Mucosa of descending colon (tissue), 3 donors: Measurements from ENCODE around the gene KCND2. TPM values are rescaled to one million over a fixed set of nuclear protein-coding genes. Genes with fewer than 3 reads are reported as not detected.
"Not testable (repeated sequence)": the region's sequence is repeated elsewhere in the genome, so short reads cannot be mapped to it uniquely, and the experiment has no call there.

Experiments used
- ATAC-seq: fragments of 200-7000 bp; cut with Tn5 transposase; one replicate; pipeline ENCODE4 v1.9.1; 2020; ENCODE audit warnings: mild to moderate bottlenecking, moderate library complexity
- DNase-seq, 3 donors: peaks; one replicate each; pipeline ENCODE4 v3.0.0-alpha.2; 2020
- H3K36me3 ChIP-seq: fragments of 200-600 bp; one replicate; pipeline ENCODE4 v1.8.0; 2021; ENCODE audit warnings: low read depth, mild to moderate bottlenecking
- H3K4me1 ChIP-seq: fragments of 200-600 bp; one replicate; pipeline ENCODE4 v1.8.0; 2021; ENCODE audit warnings: low read depth, mild to moderate bottlenecking
- H3K4me3 ChIP-seq: fragments of 200-600 bp; one replicate; pipeline ENCODE4 v1.8.0; 2021; ENCODE audit warnings: mild to moderate bottlenecking
- H3K9me3 ChIP-seq: fragments of 200-600 bp; one replicate; pipeline ENCODE4 v1.8.0; 2021; ENCODE audit warnings: mild to moderate bottlenecking
- intact Hi-C, 2 donors: fragments of 100-400 bp; cut with DNase I in 1 of 2; cut with micrococcal nuclease in 1 of 2; formaldehyde crosslinking; loops; one replicate each; pipeline versions ENCODE4 v1.11.0 to v1.11.1; 2022; cut with DNase I, micrococcal nuclease
- total RNA-seq, 3 donors: library from RNA; stranded (reverse); fragmentation: NEBNext Ultra II Directional in 2 of 3; extraction: Animal tissue kit (Norgen Biotek cat#: 25700) in 2 of 3; gene quantifications; one replicate each; pipeline versions ENCODE4 v1.2.1 to v1.2.4, GENCODE V29; 2021 to 2023
- TF ChIP-seq, protein P1 (sequence below): fragments of 200-600 bp; IDR thresholded peaks from one replicate; pipeline ENCODE4 v1.8.0; 2022; ENCODE audit warnings: antibody characterized with exemption, mild to moderate bottlenecking
- donor health status: DM: no; HTN: no; CAD: no; lungs with moderate emphysema.
- donor health status: DM: no; HTN: no; CAD: no.
- donor health status: DM: no; HTN: yes; CAD: no.

Gene KCND2
- total RNA-seq, 3 donors from 2014 or later: 0.09 to 0.98 (median 0.41) TPM

DNA sequence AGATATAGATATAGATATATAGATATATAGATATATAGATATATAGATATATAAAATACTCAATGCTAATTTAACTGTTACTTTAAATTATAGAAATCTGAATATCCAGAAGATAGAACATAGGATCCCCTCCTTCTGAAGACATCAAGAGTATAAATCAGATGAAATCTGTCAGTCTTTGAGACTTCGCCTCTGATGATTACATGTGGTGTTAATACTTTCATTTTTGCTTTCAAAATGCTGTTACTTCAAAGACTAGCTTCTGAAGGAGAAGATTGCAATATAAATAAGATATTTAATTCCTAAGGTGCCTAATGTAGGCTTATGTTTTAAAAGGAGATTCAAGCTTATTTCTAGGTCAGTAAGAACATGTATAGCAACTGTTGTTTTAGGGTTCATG is 404.6 kb downstream of the KCND2 start:
- TF ChIP-seq, protein P1, sequence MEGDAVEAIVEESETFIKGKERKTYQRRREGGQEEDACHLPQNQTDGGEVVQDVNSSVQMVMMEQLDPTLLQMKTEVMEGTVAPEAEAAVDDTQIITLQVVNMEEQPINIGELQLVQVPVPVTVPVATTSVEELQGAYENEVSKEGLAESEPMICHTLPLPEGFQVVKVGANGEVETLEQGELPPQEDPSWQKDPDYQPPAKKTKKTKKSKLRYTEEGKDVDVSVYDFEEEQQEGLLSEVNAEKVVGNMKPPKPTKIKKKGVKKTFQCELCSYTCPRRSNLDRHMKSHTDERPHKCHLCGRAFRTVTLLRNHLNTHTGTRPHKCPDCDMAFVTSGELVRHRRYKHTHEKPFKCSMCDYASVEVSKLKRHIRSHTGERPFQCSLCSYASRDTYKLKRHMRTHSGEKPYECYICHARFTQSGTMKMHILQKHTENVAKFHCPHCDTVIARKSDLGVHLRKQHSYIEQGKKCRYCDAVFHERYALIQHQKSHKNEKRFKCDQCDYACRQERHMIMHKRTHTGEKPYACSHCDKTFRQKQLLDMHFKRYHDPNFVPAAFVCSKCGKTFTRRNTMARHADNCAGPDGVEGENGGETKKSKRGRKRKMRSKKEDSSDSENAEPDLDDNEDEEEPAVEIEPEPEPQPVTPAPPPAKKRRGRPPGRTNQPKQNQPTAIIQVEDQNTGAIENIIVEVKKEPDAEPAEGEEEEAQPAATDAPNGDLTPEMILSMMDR: no peak
- DNase-seq (no peak), ATAC-seq (no peak)

DNA sequence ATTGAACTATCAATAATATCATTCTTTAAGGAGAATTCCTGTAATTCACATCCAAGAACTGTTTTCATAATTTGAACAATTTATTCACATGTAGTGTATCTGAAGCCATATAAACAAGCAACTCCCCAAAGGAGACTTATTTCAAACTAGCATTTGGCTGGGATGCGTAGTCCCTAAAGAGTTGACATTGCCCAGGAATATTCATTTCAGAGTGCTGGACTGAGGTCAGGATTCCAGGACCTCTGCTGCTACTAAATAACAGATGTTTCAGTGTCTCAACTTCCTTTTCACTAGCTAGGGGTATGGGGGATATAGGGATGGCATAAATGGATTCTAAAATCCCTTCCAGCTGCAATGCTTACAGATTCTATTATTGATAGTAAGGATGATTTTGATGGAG is 408.0 kb downstream of the KCND2 start:
- DNase-seq (no peak), ATAC-seq (no peak)
- Histone ChIP-seq H3K9me3 (no peaks in the 10 kb centered on the region), H3K36me3 (no peaks in the 10 kb centered on the region), H3K4me3 (no peak overlapping the region), H3K4me1 (no peaks in the 10 kb centered on the region)
- intact Hi-C loops: no loop called here
- TF ChIP-seq, protein P1: no peak

More for the DNA sequence above, 404.6 kb downstream of the KCND2 start:
- Histone ChIP-seq H3K36me3 (no peaks in the 10 kb centered on the region), H3K4me1 (no peaks in the 10 kb centered on the region), H3K4me3 (no peak overlapping the region), H3K9me3 (no peaks in the 10 kb centered on the region)
- intact Hi-C loops: no loop called here

DNA sequence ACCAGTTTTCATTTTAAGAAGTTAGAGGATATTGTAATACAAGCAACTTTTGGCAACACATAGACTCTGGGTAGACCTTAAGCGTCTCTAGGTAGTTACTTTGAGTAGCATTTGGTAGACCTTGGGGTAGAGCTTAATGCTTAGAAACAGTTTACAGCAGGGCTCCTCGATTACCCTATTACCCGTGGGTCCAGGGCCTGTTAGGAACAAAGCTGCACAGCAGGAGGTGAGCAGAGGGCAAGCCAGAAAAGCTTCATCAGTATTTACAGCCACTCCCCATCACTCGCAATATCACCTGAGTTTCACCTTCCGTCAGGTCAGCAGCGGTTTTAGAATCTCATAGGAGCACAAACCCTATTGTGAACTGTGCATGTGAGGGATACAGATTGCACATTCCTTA is 411.5 kb downstream of the KCND2 start:
- ATAC-seq: no peak
- Histone ChIP-seq H3K36me3 (no peaks in the 10 kb centered on the region), H3K9me3 (no peaks in the 10 kb centered on the region), H3K4me1 (no peaks in the 10 kb centered on the region), H3K4me3 (no peak overlapping the region)
- intact Hi-C loops: no loop called here
- no peak for DNase-seq
- TF ChIP-seq, protein P1: no peak

DNA sequence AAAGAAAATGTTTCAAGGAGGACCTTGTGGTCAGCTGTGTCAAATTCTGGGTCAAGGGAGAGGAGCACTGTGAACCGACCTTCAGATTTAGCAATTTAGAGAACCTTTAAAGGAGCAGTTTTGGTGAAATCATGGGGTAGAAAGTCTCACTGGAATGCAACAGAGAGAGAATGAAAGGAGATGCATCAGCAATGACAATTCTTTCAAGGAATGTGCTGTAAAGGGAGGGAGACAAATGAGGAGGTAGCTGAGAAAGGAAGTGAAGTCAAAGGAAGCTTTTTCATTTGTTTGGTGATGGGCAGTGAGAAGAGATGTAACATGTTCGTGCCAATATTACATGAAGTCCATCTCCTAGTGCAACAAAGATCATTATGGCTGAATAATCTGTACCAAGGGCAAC is 418.9 kb downstream of the KCND2 start:
- DNase-seq (no peak), ATAC-seq (no peak)
- H3K36me3 ChIP-seq: no peaks in the 10 kb centered on the region
- no peaks in the 10 kb centered on the region for H3K4me1 ChIP-seq
- no peaks in the 10 kb centered on the region for H3K9me3 ChIP-seq
- no peak overlapping the region for H3K4me3 ChIP-seq
- TF ChIP-seq, protein P1: no peak
- intact Hi-C loops: no loop called here

DNA sequence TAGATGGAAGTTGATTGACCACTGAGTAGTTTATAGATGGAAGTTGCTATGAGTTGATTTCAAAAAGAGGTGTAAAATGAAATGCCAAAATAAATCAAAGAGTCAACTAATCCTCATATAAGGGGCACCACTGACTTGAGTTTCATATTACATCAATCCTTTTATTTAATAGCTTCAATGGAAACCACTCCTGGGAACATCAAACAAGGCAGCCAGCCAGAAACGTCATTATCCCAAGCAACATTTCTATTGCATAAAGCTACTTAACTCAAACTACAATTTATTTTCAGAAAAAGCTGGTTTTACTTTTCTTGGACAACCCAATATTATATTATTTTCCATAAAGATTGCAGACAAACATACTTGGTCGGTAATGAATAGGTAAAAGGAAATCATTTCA is 422.9 kb downstream of the KCND2 start:
- DNase-seq (no peak), ATAC-seq (no peak)
- Histone ChIP-seq H3K9me3 (no peaks in the 10 kb centered on the region), H3K4me3 (no peak overlapping the region), H3K4me1 (no peaks in the 10 kb centered on the region), H3K36me3 (no peaks in the 10 kb centered on the region)
- intact Hi-C loops: no loop called here
- TF ChIP-seq, protein P1: no peak

DNA sequence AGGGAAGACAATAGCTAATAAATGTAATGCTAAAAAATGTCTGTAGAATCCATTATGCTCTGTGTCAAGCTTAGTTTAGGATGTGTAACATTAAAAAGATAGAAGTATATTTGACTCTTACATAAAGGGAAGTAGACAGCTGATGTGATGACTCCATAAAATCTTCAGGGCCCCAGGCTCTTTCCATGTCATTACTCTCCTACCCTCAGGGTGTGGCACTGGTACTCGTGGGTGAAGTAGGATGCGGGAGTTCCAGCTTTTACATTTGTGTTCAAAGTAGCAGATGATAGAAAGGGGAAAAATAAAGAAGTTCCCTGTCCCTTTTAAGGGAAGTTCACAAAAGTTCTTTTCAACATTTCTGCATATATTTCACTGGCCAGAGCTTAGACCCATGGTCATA is 427.8 kb downstream of the KCND2 start:
- Histone ChIP-seq H3K9me3 (no peaks in the 10 kb centered on the region), H3K36me3 (no peaks in the 10 kb centered on the region), H3K4me3 (no peak overlapping the region), H3K4me1 (no peaks in the 10 kb centered on the region)
- DNase-seq (no peak), ATAC-seq (no peak)
- intact Hi-C loops: no loop called here
- TF ChIP-seq, protein P1: no peak

DNA sequence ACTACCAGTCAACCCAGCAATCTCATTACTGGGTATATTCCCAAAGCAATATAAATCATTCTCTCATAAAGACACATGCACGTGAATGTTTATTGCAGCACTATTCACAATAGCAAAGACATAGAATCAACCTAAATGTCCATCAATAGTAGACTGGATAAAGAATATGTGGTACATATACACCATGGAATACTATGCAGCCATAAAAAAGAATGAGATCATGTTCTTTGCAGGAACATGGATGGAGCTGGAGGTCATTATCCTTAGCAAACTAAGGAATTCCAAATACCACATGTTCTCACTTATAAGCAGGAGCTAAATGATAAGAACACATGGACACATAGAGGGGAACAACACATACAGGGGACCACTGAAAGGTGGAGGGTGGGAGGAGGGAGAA is 429.4 kb downstream of the KCND2 start:
- H3K4me1 ChIP-seq, H3K36me3 ChIP-seq, H3K9me3 ChIP-seq, H3K4me3 ChIP-seq, intact Hi-C loops, DNase-seq, ATAC-seq: not testable (repeated sequence)
